ENCODE measurements around the gene SPRR2E.

Gene SPRR2E

GRCh38 chr1:153127296-153127695 lies 33.0 kb upstream of the SPRR2E start:
- TF ChIP-seq, protein P1, sequence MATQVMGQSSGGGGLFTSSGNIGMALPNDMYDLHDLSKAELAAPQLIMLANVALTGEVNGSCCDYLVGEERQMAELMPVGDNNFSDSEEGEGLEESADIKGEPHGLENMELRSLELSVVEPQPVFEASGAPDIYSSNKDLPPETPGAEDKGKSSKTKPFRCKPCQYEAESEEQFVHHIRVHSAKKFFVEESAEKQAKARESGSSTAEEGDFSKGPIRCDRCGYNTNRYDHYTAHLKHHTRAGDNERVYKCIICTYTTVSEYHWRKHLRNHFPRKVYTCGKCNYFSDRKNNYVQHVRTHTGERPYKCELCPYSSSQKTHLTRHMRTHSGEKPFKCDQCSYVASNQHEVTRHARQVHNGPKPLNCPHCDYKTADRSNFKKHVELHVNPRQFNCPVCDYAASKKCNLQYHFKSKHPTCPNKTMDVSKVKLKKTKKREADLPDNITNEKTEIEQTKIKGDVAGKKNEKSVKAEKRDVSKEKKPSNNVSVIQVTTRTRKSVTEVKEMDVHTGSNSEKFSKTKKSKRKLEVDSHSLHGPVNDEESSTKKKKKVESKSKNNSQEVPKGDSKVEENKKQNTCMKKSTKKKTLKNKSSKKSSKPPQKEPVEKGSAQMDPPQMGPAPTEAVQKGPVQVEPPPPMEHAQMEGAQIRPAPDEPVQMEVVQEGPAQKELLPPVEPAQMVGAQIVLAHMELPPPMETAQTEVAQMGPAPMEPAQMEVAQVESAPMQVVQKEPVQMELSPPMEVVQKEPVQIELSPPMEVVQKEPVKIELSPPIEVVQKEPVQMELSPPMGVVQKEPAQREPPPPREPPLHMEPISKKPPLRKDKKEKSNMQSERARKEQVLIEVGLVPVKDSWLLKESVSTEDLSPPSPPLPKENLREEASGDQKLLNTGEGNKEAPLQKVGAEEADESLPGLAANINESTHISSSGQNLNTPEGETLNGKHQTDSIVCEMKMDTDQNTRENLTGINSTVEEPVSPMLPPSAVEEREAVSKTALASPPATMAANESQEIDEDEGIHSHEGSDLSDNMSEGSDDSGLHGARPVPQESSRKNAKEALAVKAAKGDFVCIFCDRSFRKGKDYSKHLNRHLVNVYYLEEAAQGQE (IDR thresholded peaks at IDR 0.05; ENCODE audit: insufficient read depth in 1 of 2, low read depth in 2 of 2, low read length in 2 of 2) = no peak
- TF ChIP-seq TAF1 (IDR thresholded peaks at IDR 0.05; ENCODE audit: borderline replicate concordance, insufficient read depth, low read length) (no peak), POLR2AphosphoS5 (IDR thresholded peaks at IDR 0.05; ENCODE audit: low read depth, low read length) (no peak), SIN3A (IDR thresholded peaks at IDR 0.05; ENCODE audit: borderline replicate concordance, insufficient read depth, low read length) (no peak), FOXP2 (optimal IDR thresholded peaks at IDR 0.05; ENCODE audit: borderline replicate concordance, extremely low read depth, extremely low read length, insufficient read depth) (no peak)

DNA sequence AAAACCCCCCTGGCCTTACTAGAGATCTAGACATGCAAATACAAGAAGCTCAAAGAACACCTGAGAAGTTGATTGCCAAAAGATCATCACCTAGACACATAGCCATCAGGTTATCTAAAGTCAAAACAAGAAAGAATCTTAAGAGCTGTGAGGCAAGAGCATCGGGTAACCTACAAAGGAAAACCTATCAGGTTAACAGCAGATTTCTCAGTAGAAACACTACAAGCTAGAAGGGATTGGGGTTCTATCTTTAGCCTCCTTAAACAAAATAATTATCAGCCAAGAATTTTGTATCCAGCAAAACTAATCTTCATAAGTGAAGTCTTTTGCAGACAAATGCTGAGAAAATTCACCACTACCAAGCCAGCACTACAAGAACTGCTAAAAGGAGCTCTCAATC lies 31.2 kb upstream of the SPRR2E start:
- no peak for TF ChIP-seq SIN3A (IDR thresholded peaks at IDR 0.05; ENCODE audit: borderline replicate concordance, insufficient read depth, low read length)
- TF ChIP-seq TAF1 (IDR thresholded peaks at IDR 0.05; ENCODE audit: borderline replicate concordance, insufficient read depth, low read length) = no peak
- no peak for TF ChIP-seq POLR2AphosphoS5 (IDR thresholded peaks at IDR 0.05; ENCODE audit: low read depth, low read length)
- no peak for TF ChIP-seq FOXP2 (optimal IDR thresholded peaks at IDR 0.05; ENCODE audit: borderline replicate concordance, extremely low read depth, extremely low read length, insufficient read depth)
- TF ChIP-seq, protein P1 (IDR thresholded peaks at IDR 0.05; ENCODE audit: insufficient read depth in 1 of 2, low read depth in 2 of 2, low read length in 2 of 2) = no peak

DNA sequence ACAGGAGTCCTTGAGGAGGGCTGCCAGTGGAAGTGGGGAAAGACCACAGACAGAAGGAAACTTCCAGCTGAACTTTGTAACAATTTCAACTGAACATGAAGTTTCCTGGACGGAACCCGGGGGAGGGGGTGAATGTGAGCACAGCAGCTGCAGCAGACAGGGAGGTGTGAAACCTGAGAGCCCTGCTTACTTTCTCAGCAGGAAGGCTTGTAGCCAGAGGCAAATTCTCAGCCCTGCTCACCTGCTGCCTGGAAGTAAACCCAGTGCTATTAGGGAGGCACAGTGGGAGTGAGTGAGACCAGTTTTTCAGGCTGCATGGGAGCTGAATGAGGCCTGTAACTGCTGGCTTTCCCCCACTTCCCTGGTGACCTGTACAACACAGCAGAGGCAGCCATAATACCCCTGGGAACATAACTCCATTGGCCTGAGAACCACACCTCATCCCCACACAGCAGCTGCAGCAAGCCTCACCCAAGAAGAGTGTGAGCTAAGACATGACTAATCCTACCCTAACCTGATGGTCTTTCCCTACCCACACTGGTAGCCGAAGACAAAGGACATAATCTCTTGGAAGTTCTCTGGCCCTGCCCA lies 28.6 kb upstream of the SPRR2E start:
- TF ChIP-seq POLR2AphosphoS5 (IDR thresholded peaks at IDR 0.05; ENCODE audit: low read depth, low read length) (no peak), FOXP2 (optimal IDR thresholded peaks at IDR 0.05; ENCODE audit: borderline replicate concordance, extremely low read depth, extremely low read length, insufficient read depth) (no peak), TAF1 (IDR thresholded peaks at IDR 0.05; ENCODE audit: borderline replicate concordance, insufficient read depth, low read length) (no peak), SIN3A (IDR thresholded peaks at IDR 0.05; ENCODE audit: borderline replicate concordance, insufficient read depth, low read length) (no peak)
- TF ChIP-seq, protein P1 (IDR thresholded peaks at IDR 0.05; ENCODE audit: insufficient read depth in 1 of 2, low read depth in 2 of 2, low read length in 2 of 2) = no peak

- TF ChIP-seq SIN3A (IDR thresholded peaks at IDR 0.05; ENCODE audit: borderline replicate concordance, insufficient read depth, low read length) (no peak), TAF1 (IDR thresholded peaks at IDR 0.05; ENCODE audit: borderline replicate concordance, insufficient read depth, low read length) (no peak), POLR2AphosphoS5 (IDR thresholded peaks at IDR 0.05; ENCODE audit: low read depth, low read length) (no peak), FOXP2 (optimal IDR thresholded peaks at IDR 0.05; ENCODE audit: borderline replicate concordance, extremely low read depth, extremely low read length, insufficient read depth) (no peak)
- TF ChIP-seq, protein P1 (IDR thresholded peaks at IDR 0.05; ENCODE audit: insufficient read depth in 1 of 2, low read depth in 2 of 2, low read length in 2 of 2) = no peak
Observed at GRCh38 chr1:153120945-153121344, 26.6 kb upstream of the SPRR2E start.
